ENCODE measurements around the gene TEF. TPM values are rescaled to one million over a fixed set of nuclear protein-coding genes. Genes with fewer than 3 reads are reported as not detected.

The TEF gene
- total RNA-seq, 1 experiment from 2014 or later: 3.9 TPM

- CTCF ChIA-PET: no interaction called here
- intact Hi-C loops (cut with micrococcal nuclease; ENCODE audit: unreplicated experiment): no loop called here
- no peak overlapping the region for H3K4me3 ChIP-seq (ENCODE audit: low read depth, low read length, poor library complexity, severe bottlenecking)
- H3K36me3 ChIP-seq (ENCODE audit: insufficient read depth, low read length, poor library complexity, severe bottlenecking): peaks cover 29% of the 10 kb centered on the region
- TF ChIP-seq, protein P1, sequence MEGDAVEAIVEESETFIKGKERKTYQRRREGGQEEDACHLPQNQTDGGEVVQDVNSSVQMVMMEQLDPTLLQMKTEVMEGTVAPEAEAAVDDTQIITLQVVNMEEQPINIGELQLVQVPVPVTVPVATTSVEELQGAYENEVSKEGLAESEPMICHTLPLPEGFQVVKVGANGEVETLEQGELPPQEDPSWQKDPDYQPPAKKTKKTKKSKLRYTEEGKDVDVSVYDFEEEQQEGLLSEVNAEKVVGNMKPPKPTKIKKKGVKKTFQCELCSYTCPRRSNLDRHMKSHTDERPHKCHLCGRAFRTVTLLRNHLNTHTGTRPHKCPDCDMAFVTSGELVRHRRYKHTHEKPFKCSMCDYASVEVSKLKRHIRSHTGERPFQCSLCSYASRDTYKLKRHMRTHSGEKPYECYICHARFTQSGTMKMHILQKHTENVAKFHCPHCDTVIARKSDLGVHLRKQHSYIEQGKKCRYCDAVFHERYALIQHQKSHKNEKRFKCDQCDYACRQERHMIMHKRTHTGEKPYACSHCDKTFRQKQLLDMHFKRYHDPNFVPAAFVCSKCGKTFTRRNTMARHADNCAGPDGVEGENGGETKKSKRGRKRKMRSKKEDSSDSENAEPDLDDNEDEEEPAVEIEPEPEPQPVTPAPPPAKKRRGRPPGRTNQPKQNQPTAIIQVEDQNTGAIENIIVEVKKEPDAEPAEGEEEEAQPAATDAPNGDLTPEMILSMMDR (conservative IDR thresholded peaks at IDR 0.05; ENCODE audit: low read depth, low read length): no peak
- no peak for TF ChIP-seq EZH2 (IDR thresholded peaks at IDR 0.05; ENCODE audit: borderline replicate concordance, low read depth, low read length, poor library complexity, severe bottlenecking)
- BruUV-seq (replicated peaks): no TSS peak
- peak overlapping the region; percentile 88 for H3K27ac ChIP-seq (ENCODE audit: low read depth, low read length, poor library complexity, severe bottlenecking)
- no peaks in the 10 kb centered on the region for H3K27me3 ChIP-seq (replicated peaks; ENCODE audit: insufficient read depth, low read depth, low read length, poor library complexity)
- POLR2A ChIA-PET (ENCODE audit: low non-redundant PET): no interaction called here
- no peak for DNase-seq (ENCODE audit: low spot score)
- H3K9me3 ChIP-seq (ENCODE audit: low read depth, low read length, poor library complexity, severe bottlenecking): no peaks in the 10 kb centered on the region
- H3K4me1 ChIP-seq (ENCODE audit: insufficient read depth, low read length, poor library complexity, severe bottlenecking): peaks cover 20% of the 10 kb centered on the region
These were observed 12.2 kb downstream of the TEF start for GRCh38 chr22:41394012-41394356.

GRCh38 chr22:41395531-41396240 lies 13.9 kb downstream of the TEF start:
- Histone ChIP-seq H3K4me3 (ENCODE audit: low read depth, low read length, poor library complexity, severe bottlenecking) (no peak overlapping the region), H3K9me3 (ENCODE audit: low read depth, low read length, poor library complexity, severe bottlenecking) (no peaks in the 10 kb centered on the region), H3K4me1 (ENCODE audit: insufficient read depth, low read length, poor library complexity, severe bottlenecking) (peaks cover 20% of the 10 kb centered on the region), H3K36me3 (ENCODE audit: insufficient read depth, low read length, poor library complexity, severe bottlenecking) (peaks cover 26% of the 10 kb centered on the region), H3K27ac (ENCODE audit: low read depth, low read length, poor library complexity, severe bottlenecking) (no peak overlapping the region), H3K27me3 (replicated peaks; ENCODE audit: insufficient read depth, low read depth, low read length, poor library complexity) (no peaks in the 10 kb centered on the region)
- CTCF ChIA-PET: no interaction called here
- POLR2A ChIA-PET (ENCODE audit: low non-redundant PET): no interaction called here
- intact Hi-C loops (cut with micrococcal nuclease; ENCODE audit: unreplicated experiment): no loop called here
- no TSS peak for BruUV-seq (replicated peaks)
- DNase-seq (ENCODE audit: low spot score): no peak
- TF ChIP-seq, protein P1 (conservative IDR thresholded peaks at IDR 0.05; ENCODE audit: low read depth, low read length): no peak
- TF ChIP-seq EZH2 (IDR thresholded peaks at IDR 0.05; ENCODE audit: borderline replicate concordance, low read depth, low read length, poor library complexity, severe bottlenecking): no peak

GRCh38 chr22:41397143-41397811 lies 15.5 kb downstream of the TEF start:
- BruUV-seq (replicated peaks): no TSS peak

More at GRCh38 chr22:41397143-41397811, 15.5 kb downstream of the TEF start:
- Histone ChIP-seq H3K9me3 (ENCODE audit: low read depth, low read length, poor library complexity, severe bottlenecking) (no peaks in the 10 kb centered on the region), H3K36me3 (ENCODE audit: insufficient read depth, low read length, poor library complexity, severe bottlenecking) (peaks cover 26% of the 10 kb centered on the region), H3K27ac (ENCODE audit: low read depth, low read length, poor library complexity, severe bottlenecking) (peak overlapping the region; percentile 10), H3K4me1 (ENCODE audit: insufficient read depth, low read length, poor library complexity, severe bottlenecking) (peaks cover 27% of the 10 kb centered on the region), H3K27me3 (replicated peaks; ENCODE audit: insufficient read depth, low read depth, low read length, poor library complexity) (no peaks in the 10 kb centered on the region), H3K4me3 (ENCODE audit: low read depth, low read length, poor library complexity, severe bottlenecking) (no peak overlapping the region)
- DNase-seq (ENCODE audit: low spot score): no peak
- ChIA-PET POLR2A (ENCODE audit: low non-redundant PET) (no interaction called here), CTCF (no interaction called here)
- intact Hi-C loops (cut with micrococcal nuclease; ENCODE audit: unreplicated experiment): no loop called here
- TF ChIP-seq, protein P1 (conservative IDR thresholded peaks at IDR 0.05; ENCODE audit: low read depth, low read length): no peak
- TF ChIP-seq EZH2 (IDR thresholded peaks at IDR 0.05; ENCODE audit: borderline replicate concordance, low read depth, low read length, poor library complexity, severe bottlenecking): no peak
